Measurements from ENCODE around the gene GRB10.

- TF ChIP-seq CTCF (IDR thresholded peaks at IDR 0.05) (no peak), EZH2 (IDR thresholded peaks at IDR 0.05) (no peak), EZH2phosphoT487 (IDR thresholded peaks at IDR 0.05) (no peak)
These were observed 73.5 kb downstream of the GRB10 start for GRCh38 chr7:50709151-50709550.

All from neural progenitor cell (in vitro differentiated cells).